PC-9 (cell line): ENCODE results near the gene JMJD8. TPM values are rescaled to one million over a fixed set of nuclear protein-coding genes. Genes with fewer than 3 reads are reported as not detected.

Source experiments
- BruUV-seq: library from RNA; stranded (reverse); fragments of 400-500 nt; replicated peaks from 2 replicates; lab custom pipeline; 2021; lab: Mats Ljungman, UMichigan
- CTCF ChIA-PET: fragments of 300-600 bp; sonication (Branson Sonifier 250); formaldehyde crosslinking; loops from one replicate; lab custom pipeline; 2022; ENCODE audit warnings: antibody characterized with exemption; lab: Charles Lee
- POLR2A ChIA-PET: fragments of 300-600 bp; sonication (Branson Sonifier 250); formaldehyde crosslinking; loops from one replicate; lab custom pipeline; 2022; ENCODE audit warnings: antibody characterized with exemption; ENCODE audit not compliant: unreplicated experiment; lab: Charles Lee
- DNase-seq, 2 experiments: peaks; one replicate each; pipeline versions ENCODE4 v3.0.0 to v3.0.0-alpha.2; 2015 to 2022; ENCODE audit warnings: mixed read lengths in 1 of 2
- H2AFZ ChIP-seq: fragments of 200-600 bp; sonication (generic); 2 replicates; pipeline ENCODE4 v1.8.1; 2017; ENCODE audit warnings: antibody characterized with exemption
- H3F3A ChIP-seq: fragments of 200-600 bp; sonication (generic); 2 replicates; pipeline ENCODE4 v1.8.1; 2017; ENCODE audit warnings: antibody characterized with exemption, mild to moderate bottlenecking, low read depth; ENCODE audit not compliant: insufficient read depth
- H3K27ac ChIP-seq: fragments of 200-600 bp; sonication (generic); 2 replicates; pipeline ENCODE4 v1.6.1; 2016; ENCODE audit warnings: mixed run types
- H3K27me3 ChIP-seq: fragments of 200-600 bp; sonication (generic); 2 replicates; pipeline ENCODE4 v1.6.1; 2016; ENCODE audit warnings: low read depth, mixed run types; ENCODE audit not compliant: insufficient read depth
- H3K36me3 ChIP-seq: fragments of 200-600 bp; sonication (generic); 2 replicates; pipeline ENCODE4 v1.6.1; 2016; ENCODE audit warnings: low read depth, mixed run types
- H3K4me1 ChIP-seq: fragments of 200-600 bp; sonication (generic); replicated peaks from 2 replicates; pipeline ENCODE4 v1.6.1; 2016; ENCODE audit warnings: mixed run types; ENCODE audit not compliant: insufficient read depth
- H3K4me2 ChIP-seq: fragments of 200-600 bp; sonication (generic); 2 replicates; pipeline ENCODE4 v1.6.1; 2017; ENCODE audit warnings: mixed run types
- H3K4me3 ChIP-seq: fragments of 200-600 bp; sonication (generic); 2 replicates; pipeline ENCODE4 v1.6.1; 2016; ENCODE audit warnings: mixed run types
- H3K79me2 ChIP-seq: fragments of 200-600 bp; sonication (generic); 2 replicates; pipeline ENCODE4 v1.6.1; 2017; ENCODE audit warnings: low read depth, mixed run types
- H3K9me2 ChIP-seq: fragments of 200-600 bp; sonication (generic); 2 replicates; pipeline ENCODE4 v1.8.1; 2017; ENCODE audit warnings: mild to moderate bottlenecking; ENCODE audit not compliant: insufficient read depth
- H3K9me3 ChIP-seq: fragments of 200-600 bp; sonication (generic); 2 replicates; pipeline ENCODE4 v1.8.1; 2016; ENCODE audit warnings: low read depth; ENCODE audit not compliant: insufficient read depth
- H4K20me1 ChIP-seq: fragments of 200-600 bp; sonication (generic); 2 replicates; pipeline ENCODE4 v1.8.1; 2017; ENCODE audit not compliant: insufficient read depth
- EZH2 ChIP-seq: fragments of 200-600 bp; sonication (generic); IDR thresholded peaks from 2 replicates; pipeline ENCODE4 v1.8.0; 2017; ENCODE audit warnings: antibody characterized with exemption, low read depth
- intact Hi-C: fragments of 100-400 bp; cut with micrococcal nuclease; formaldehyde crosslinking; loops from one replicate; pipeline ENCODE4 v1.10.0; 2022; ENCODE audit not compliant: unreplicated experiment
- total RNA-seq: library from RNA; stranded (reverse); gene quantifications from 2 replicates; pipeline ENCODE4 v1.2.3, GENCODE V29; 2021
- TF ChIP-seq, protein P1 (sequence below): fragments of 200-600 bp; sonication (generic); conservative IDR thresholded peaks from 2 replicates; pipeline ENCODE4 v1.6.1; 2017; ENCODE audit warnings: mixed run types, antibody characterized with exemption, mild to moderate bottlenecking, moderate library complexity

The JMJD8 gene
- total RNA-seq, 1 experiment from 2014 or later, result 57.4 TPM

GRCh38 chr16:648071-648780 is 35.9 kb downstream of the JMJD8 start:
- H3K9me2 ChIP-seq, result no peaks in the 10 kb centered on the region
- H3K27me3 ChIP-seq, result no peaks in the 10 kb centered on the region
- H3K4me3 ChIP-seq, result peak overlapping the region; percentile 85
- H3K27ac ChIP-seq, result peak overlapping the region; percentile 82
- no peaks in the 10 kb centered on the region for H3K36me3 ChIP-seq
- TF ChIP-seq, protein P1, sequence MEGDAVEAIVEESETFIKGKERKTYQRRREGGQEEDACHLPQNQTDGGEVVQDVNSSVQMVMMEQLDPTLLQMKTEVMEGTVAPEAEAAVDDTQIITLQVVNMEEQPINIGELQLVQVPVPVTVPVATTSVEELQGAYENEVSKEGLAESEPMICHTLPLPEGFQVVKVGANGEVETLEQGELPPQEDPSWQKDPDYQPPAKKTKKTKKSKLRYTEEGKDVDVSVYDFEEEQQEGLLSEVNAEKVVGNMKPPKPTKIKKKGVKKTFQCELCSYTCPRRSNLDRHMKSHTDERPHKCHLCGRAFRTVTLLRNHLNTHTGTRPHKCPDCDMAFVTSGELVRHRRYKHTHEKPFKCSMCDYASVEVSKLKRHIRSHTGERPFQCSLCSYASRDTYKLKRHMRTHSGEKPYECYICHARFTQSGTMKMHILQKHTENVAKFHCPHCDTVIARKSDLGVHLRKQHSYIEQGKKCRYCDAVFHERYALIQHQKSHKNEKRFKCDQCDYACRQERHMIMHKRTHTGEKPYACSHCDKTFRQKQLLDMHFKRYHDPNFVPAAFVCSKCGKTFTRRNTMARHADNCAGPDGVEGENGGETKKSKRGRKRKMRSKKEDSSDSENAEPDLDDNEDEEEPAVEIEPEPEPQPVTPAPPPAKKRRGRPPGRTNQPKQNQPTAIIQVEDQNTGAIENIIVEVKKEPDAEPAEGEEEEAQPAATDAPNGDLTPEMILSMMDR, result peak; percentile 73
- no peak for TF ChIP-seq EZH2
- BruUV-seq, result TSS peak; percentile 72
- H4K20me1 ChIP-seq, result peaks cover 17% of the 10 kb centered on the region; the same call in 1 of the 2 replicates
- DNase-seq, result peak in 1 of 2 experiments; percentile 67
- peaks cover 62% of the 10 kb centered on the region for H3K79me2 ChIP-seq
- peaks cover 33% of the 10 kb centered on the region for H3F3A ChIP-seq
- ChIA-PET POLR2A (interaction anchor here (0.6 to 1.0 kb wide), 2 partner anchors 12 to 32 kb away, joined by 3 to 5 read pairs; partner anchors contain the start of gene STUB1), CTCF (interaction anchor here (0.6 kb wide), 2 partner anchors 261 to 266 kb away, joined by 4 to 7 read pairs; no protein-coding TSS in a partner anchor)
- peaks cover 60% of the 10 kb centered on the region for H3K4me1 ChIP-seq
- H2AFZ ChIP-seq, result peak overlapping the region; percentile 90; the same call in 1 of the 2 replicates
- H3K9me3 ChIP-seq, result no peaks in the 10 kb centered on the region
- intact Hi-C loops, result loop anchor here (2.0 to 10.0 kb wide), 2 partner anchors 121 to 263 kb away; partner anchors contain the start of genes CAPN15 and PGAP6
- H3K4me2 ChIP-seq, result peak overlapping the region; percentile 92

GRCh38 chr16:647173-647902 is 36.8 kb downstream of the JMJD8 start:
- H3K9me2 ChIP-seq, result no peaks in the 10 kb centered on the region
- H3K4me3 ChIP-seq, result no peak overlapping the region; the same call in 1 of the 2 replicates
- H3K9me3 ChIP-seq, result no peaks in the 10 kb centered on the region
- no TSS peak for BruUV-seq
- H3K27ac ChIP-seq, result no peak overlapping the region
- TF ChIP-seq, protein P1, result no peak
- TF ChIP-seq EZH2, result no peak
- H3K4me2 ChIP-seq, result peak overlapping the region; percentile 92
- peaks cover 17% of the 10 kb centered on the region; the same call in 1 of the 2 replicates for H4K20me1 ChIP-seq
- no peaks in the 10 kb centered on the region for H3K27me3 ChIP-seq
- no peaks in the 10 kb centered on the region for H3K36me3 ChIP-seq
- H3K79me2 ChIP-seq, result peaks cover 69% of the 10 kb centered on the region
- peaks cover 33% of the 10 kb centered on the region for H3F3A ChIP-seq
- intact Hi-C loops, result loop anchor here (10.0 kb wide), 1 partner anchor 263 kb away; the partner anchor contains the start of gene PGAP6
- H2AFZ ChIP-seq, result no peak overlapping the region
- DNase-seq, result no peak
- POLR2A ChIA-PET, result interaction anchor here (0.6 kb wide), 1 partner anchor 13 kb away, joined by 3 read pairs; no protein-coding TSS in a partner anchor
- peaks cover 65% of the 10 kb centered on the region for H3K4me1 ChIP-seq
- CTCF ChIA-PET, result interaction anchor here (0.6 kb wide), 1 partner anchor 265 kb away, joined by 7 read pairs; no protein-coding TSS in a partner anchor

DNA sequence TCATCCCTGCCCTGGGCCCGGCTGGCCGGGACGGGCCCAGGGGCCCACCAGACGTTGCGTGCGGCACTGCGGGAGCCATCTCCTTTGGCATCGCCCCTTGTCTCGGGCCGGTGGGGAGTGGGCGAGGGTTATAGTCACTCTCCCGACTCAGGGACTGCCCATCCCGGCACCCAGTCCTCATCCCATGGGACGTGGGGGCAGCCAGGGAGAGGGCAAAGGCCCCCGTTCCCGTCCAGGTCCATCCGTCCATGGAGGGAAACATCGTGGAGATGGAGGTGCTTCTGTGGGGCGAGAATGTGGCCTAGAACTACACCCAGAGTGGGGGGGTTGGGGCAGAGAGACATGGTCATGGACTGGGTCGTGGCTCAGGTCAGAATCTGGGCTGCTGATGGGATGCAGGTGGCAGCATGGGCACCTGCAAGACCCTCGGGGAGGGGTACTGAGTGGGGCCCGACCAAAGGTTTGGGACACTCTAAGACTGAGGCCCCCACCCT is 37.4 kb downstream of the JMJD8 start:
- ChIA-PET CTCF (no interaction called here), POLR2A (no interaction called here)
- no peaks in the 10 kb centered on the region for H3K9me2 ChIP-seq
- intact Hi-C loops, result loop anchor here (10.0 kb wide), 1 partner anchor 262 kb away; the partner anchor contains the start of gene PGAP6
- no peak for DNase-seq
- peak overlapping the region; percentile 65 for H3K27ac ChIP-seq
- H2AFZ ChIP-seq, result no peak overlapping the region
- no peaks in the 10 kb centered on the region for H3K9me3 ChIP-seq
- H3K4me1 ChIP-seq, result peaks cover 65% of the 10 kb centered on the region
- peaks cover 69% of the 10 kb centered on the region for H3K79me2 ChIP-seq
- H3K36me3 ChIP-seq, result no peaks in the 10 kb centered on the region
- BruUV-seq, result no TSS peak
- peaks cover 17% of the 10 kb centered on the region; the same call in 1 of the 2 replicates for H4K20me1 ChIP-seq
- no peak for TF ChIP-seq EZH2
- TF ChIP-seq, protein P1, result no peak
- no peak overlapping the region for H3K4me3 ChIP-seq
- no peaks in the 10 kb centered on the region for H3K27me3 ChIP-seq
- H3K4me2 ChIP-seq, result peak overlapping the region; percentile 97; the same call in 1 of the 2 replicates
- H3F3A ChIP-seq, result peaks cover 33% of the 10 kb centered on the region
